GM23338 (cell line): ENCODE results near the gene DLG5. TPM values are rescaled to one million over a fixed set of nuclear protein-coding genes. Genes with fewer than 3 reads are reported as not detected.

Experiments
- ATAC-seq: fragments of 200-7000 bp; cut with Tn5 transposase; 3 replicates; pipeline ENCODE4 v1.9.1; 2020
- DNase-seq: peaks from one replicate; pipeline ENCODE4 v3.0.0-alpha.2; 2015; ENCODE audit warnings: low spot score
- H2AFZ ChIP-seq: fragments of 200-600 bp; sonication (generic); 2 replicates; pipeline ENCODE4 v1.8.0; 2016; ENCODE audit warnings: antibody characterized with exemption, mild to moderate bottlenecking, moderate library complexity
- H3F3A ChIP-seq: fragments of 200-600 bp; sonication (generic); replicated peaks from 2 replicates; pipeline ENCODE4 v1.8.0; 2017; ENCODE audit warnings: antibody characterized with exemption, mixed run types, low read depth
- H3K27ac ChIP-seq: fragments of 200-600 bp; sonication (generic); 2 replicates; pipeline ENCODE4 v1.6.1; 2016; ENCODE audit warnings: low read depth
- H3K27me3 ChIP-seq: fragments of 200-600 bp; sonication (generic); 2 replicates; pipeline ENCODE4 v1.8.0; 2016; ENCODE audit warnings: mild to moderate bottlenecking, mixed run types, moderate library complexity; ENCODE audit not compliant: insufficient read depth
- H3K36me3 ChIP-seq: fragments of 200-600 bp; sonication (generic); 2 replicates; pipeline ENCODE4 v1.8.0; 2016; ENCODE audit warnings: mild to moderate bottlenecking; ENCODE audit not compliant: insufficient read depth
- H3K4me1 ChIP-seq: fragments of 200-600 bp; sonication (generic); 2 replicates; pipeline ENCODE4 v1.8.0; 2016; ENCODE audit warnings: mild to moderate bottlenecking, moderate library complexity; ENCODE audit not compliant: insufficient read depth
- H3K4me2 ChIP-seq: fragments of 200-600 bp; sonication (generic); 2 replicates; pipeline ENCODE4 v1.7.1; 2017; ENCODE audit warnings: mixed run types
- H3K4me3 ChIP-seq: fragments of 200-600 bp; sonication (generic); 2 replicates; pipeline ENCODE4 v1.6.1; 2016; ENCODE audit warnings: mixed run types
- H3K79me2 ChIP-seq: fragments of 200-600 bp; sonication (generic); replicated peaks from 2 replicates; pipeline ENCODE4 v1.8.0; 2017; ENCODE audit warnings: mild to moderate bottlenecking; ENCODE audit not compliant: insufficient read depth
- H3K9me2 ChIP-seq: fragments of 200-600 bp; sonication (generic); 2 replicates; pipeline ENCODE4 v1.8.0; 2017; ENCODE audit not compliant: insufficient read depth
- H4K20me1 ChIP-seq: fragments of 200-600 bp; sonication (generic); replicated peaks from 2 replicates; pipeline ENCODE4 v1.8.0; 2017; ENCODE audit warnings: mild to moderate bottlenecking; ENCODE audit not compliant: insufficient read depth
- H3K27ac Mint-ChIP-seq: 2 replicates; pipeline ENCODE4 v1.8.0; 2020; ENCODE audit warnings: inconsistent platforms, mild to moderate bottlenecking, moderate library complexity, mixed read lengths
- H3K27me3 Mint-ChIP-seq: 3 replicates; pipeline ENCODE4 v1.8.0; 2022; ENCODE audit warnings: low read depth, mild to moderate bottlenecking, moderate library complexity, mixed read lengths, inconsistent platforms; ENCODE audit not compliant: insufficient read depth, poor library complexity
- H3K36me3 Mint-ChIP-seq: 3 replicates; pipeline ENCODE4 v1.8.0; 2021; ENCODE audit warnings: low read depth, mild to moderate bottlenecking, inconsistent platforms, moderate library complexity, mixed read lengths
- H3K4me1 Mint-ChIP-seq: 3 replicates; pipeline ENCODE4 v1.8.0; 2020; ENCODE audit warnings: mild to moderate bottlenecking, inconsistent platforms, mixed read lengths
- H3K4me3 Mint-ChIP-seq: 3 replicates; pipeline ENCODE4 v1.8.0; 2021; ENCODE audit warnings: moderate library complexity, mild to moderate bottlenecking, inconsistent platforms, mixed read lengths
- H3K9me3 Mint-ChIP-seq: 3 replicates; pipeline ENCODE4 v1.8.0; 2020; ENCODE audit warnings: moderate library complexity, mild to moderate bottlenecking, inconsistent platforms, mixed read lengths
- CREB1 ChIP-seq: fragments of 250-450 bp; sonication (Bioruptor Pico); IDR thresholded peaks from 2 replicates; pipeline ENCODE4 v1.5.0; 2020; ENCODE audit warnings: low read depth, mild to moderate bottlenecking, moderate library complexity
- EZH2 ChIP-seq: fragments of 200-600 bp; sonication (generic); IDR thresholded peaks from one replicate; pipeline ENCODE4 v1.8.0; 2017; ENCODE audit warnings: antibody characterized with exemption, mild to moderate bottlenecking, low read depth; ENCODE audit not compliant: unreplicated experiment
- EZH2phosphoT487 ChIP-seq: fragments of 200-600 bp; sonication (generic); IDR thresholded peaks from one replicate; pipeline ENCODE4 v1.8.1; 2018; ENCODE audit warnings: antibody characterized with exemption; ENCODE audit not compliant: unreplicated experiment
- JUNB ChIP-seq: IDR thresholded peaks from one replicate; pipeline ENCODE4 v1.6.1; 2016; ENCODE audit warnings: antibody characterized with exemption; ENCODE audit not compliant: unreplicated experiment
- NANOG ChIP-seq: IDR thresholded peaks from 2 replicates; pipeline ENCODE4 v1.6.1; 2016; ENCODE audit warnings: antibody characterized with exemption, borderline replicate concordance
- POLR2AphosphoS5 ChIP-seq: IDR thresholded peaks from 2 replicates; pipeline ENCODE4 v1.6.1; 2016; ENCODE audit warnings: antibody characterized with exemption, low read depth
- STAT1 ChIP-seq: IDR thresholded peaks from one replicate; pipeline ENCODE4 v1.6.1; 2016; ENCODE audit warnings: antibody characterized with exemption; ENCODE audit not compliant: unreplicated experiment
- ZNF114 ChIP-seq: fragments of 250-450 bp; sonication (Bioruptor Pico); IDR thresholded peaks from 2 replicates; pipeline ENCODE4 v1.5.0; 2020; ENCODE audit warnings: mild to moderate bottlenecking, moderate library complexity
- ZNF331 ChIP-seq: fragments of 250-450 bp; sonication (Bioruptor Pico); IDR thresholded peaks from 2 replicates; pipeline ENCODE4 v1.5.0; 2020; ENCODE audit warnings: low read depth, mild to moderate bottlenecking, moderate library complexity
- polyA plus RNA-seq: library from polyadenylated mRNA; unstranded; fragments of >200 nt; fragmentation: Nextera tagmentation; extraction: Ambion mirVana; gene quantifications from 2 replicates; pipeline ENCODE4 v1.2.1, GENCODE V29; 2016
- total RNA-seq: library from RNA; depleted of rRNA; stranded (reverse); fragments of >200 nt; shearing (Covaris generic); gene quantifications from 2 replicates; pipeline ENCODE4 v1.2.3, GENCODE V29; 2014
- TF ChIP-seq, protein P1 (sequence below): IDR thresholded peaks from 2 replicates; pipeline ENCODE4 v1.6.1; 2016; ENCODE audit warnings: antibody characterized with exemption
- TF ChIP-seq, protein P2 (sequence below): fragments of 250-450 bp; sonication (Bioruptor Pico); IDR thresholded peaks from 2 replicates; pipeline ENCODE4 v1.5.0; 2020; ENCODE audit warnings: mild to moderate bottlenecking, moderate library complexity
- TF ChIP-seq, protein P3 (sequence below): IDR thresholded peaks from one replicate; pipeline ENCODE4 v1.6.1; 2018; ENCODE audit warnings: antibody characterized with exemption; ENCODE audit not compliant: unreplicated experiment

Gene DLG5
- total and polyA plus RNA-seq, 2 experiments from 2014 or later, result 7.4 to 66.6 TPM

DNA sequence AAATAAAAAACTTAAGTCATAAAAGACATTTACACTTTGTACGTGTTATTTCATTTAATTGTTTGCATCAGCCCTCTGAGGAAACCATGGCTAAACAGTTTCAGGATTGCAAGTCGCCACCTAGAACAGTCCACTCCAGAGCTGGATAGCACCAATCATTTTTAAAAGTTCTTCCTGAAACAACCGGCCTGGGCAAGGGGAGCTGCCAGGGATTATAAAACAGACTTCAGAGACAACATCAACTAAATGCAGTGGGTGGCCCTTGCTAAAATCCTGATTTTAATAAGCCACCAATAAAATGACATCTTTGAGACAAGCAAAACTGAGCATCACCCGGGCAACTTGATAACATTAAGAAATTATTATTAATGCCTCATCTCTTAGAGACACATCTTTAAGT lies 13.5 kb downstream of the DLG5 start (continued):
- TF ChIP-seq ZNF331 (CRISPR knock-in tag) (no peak), EZH2phosphoT487 (no peak), NANOG (no peak)
- TF ChIP-seq, protein P1, sequence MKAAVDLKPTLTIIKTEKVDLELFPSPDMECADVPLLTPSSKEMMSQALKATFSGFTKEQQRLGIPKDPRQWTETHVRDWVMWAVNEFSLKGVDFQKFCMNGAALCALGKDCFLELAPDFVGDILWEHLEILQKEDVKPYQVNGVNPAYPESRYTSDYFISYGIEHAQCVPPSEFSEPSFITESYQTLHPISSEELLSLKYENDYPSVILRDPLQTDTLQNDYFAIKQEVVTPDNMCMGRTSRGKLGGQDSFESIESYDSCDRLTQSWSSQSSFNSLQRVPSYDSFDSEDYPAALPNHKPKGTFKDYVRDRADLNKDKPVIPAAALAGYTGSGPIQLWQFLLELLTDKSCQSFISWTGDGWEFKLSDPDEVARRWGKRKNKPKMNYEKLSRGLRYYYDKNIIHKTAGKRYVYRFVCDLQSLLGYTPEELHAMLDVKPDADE, result no peak

DNA sequence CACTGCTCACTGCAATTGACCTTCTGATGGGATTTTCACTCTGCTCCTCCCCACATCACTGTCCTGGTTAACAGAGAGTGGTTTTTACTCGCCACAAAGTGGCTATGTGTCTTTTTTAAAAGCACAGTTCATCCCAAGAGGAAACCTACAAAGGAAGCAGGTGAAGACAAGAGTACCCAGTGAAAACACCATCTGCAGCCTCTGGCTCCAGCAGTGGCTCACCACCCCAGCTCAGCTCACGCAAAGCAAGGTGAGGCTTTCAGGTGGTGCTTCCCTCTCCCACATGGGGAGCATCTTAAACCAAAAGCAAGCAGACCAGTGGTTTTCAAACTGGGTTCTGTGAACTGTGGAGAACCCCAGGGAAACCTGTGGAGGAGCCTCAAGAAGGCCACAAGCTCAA lies 14.0 kb downstream of the DLG5 start:
- ATAC-seq (no peak), DNase-seq (no peak)
- Histone ChIP-seq H3F3A (0 out of 2 replicates have a peak, but pooled peaks cover 3% of the 10 kb centered on the region), H3K36me3 (no peaks in the 10 kb centered on the region), H3K9me2 (no peaks in the 10 kb centered on the region), H3K4me1 (peaks cover 18% of the 10 kb centered on the region), H3K79me2 (peaks cover 100% of the 10 kb centered on the region), H2AFZ (no peak overlapping the region), H4K20me1 (peaks cover 28% of the 10 kb centered on the region), H3K27ac (peak overlapping the region; percentile 72; the same call in 1 of the 2 replicates), H3K27me3 (no peaks in the 10 kb centered on the region), H3K4me3 (no peak overlapping the region), H3K4me2 (no peak overlapping the region)
- peaks cover 33% of the 10 kb centered on the region for H3K4me1 Mint-ChIP-seq
- peaks cover 13% of the 10 kb centered on the region for H3K27me3 Mint-ChIP-seq
- peaks cover 5% of the 10 kb centered on the region; the same call in 2 of the 3 replicates for H3K36me3 Mint-ChIP-seq
- H3K4me3 Mint-ChIP-seq, result no peak overlapping the region
- TF ChIP-seq CREB1 (CRISPR knock-in tag) (no peak), STAT1 (no peak), EZH2phosphoT487 (no peak), NANOG (no peak), POLR2AphosphoS5 (no peak), ZNF331 (CRISPR knock-in tag) (no peak), EZH2 (no peak), ZNF114 (CRISPR knock-in tag) (no peak), JUNB (no peak)
- TF ChIP-seq, protein P2, sequence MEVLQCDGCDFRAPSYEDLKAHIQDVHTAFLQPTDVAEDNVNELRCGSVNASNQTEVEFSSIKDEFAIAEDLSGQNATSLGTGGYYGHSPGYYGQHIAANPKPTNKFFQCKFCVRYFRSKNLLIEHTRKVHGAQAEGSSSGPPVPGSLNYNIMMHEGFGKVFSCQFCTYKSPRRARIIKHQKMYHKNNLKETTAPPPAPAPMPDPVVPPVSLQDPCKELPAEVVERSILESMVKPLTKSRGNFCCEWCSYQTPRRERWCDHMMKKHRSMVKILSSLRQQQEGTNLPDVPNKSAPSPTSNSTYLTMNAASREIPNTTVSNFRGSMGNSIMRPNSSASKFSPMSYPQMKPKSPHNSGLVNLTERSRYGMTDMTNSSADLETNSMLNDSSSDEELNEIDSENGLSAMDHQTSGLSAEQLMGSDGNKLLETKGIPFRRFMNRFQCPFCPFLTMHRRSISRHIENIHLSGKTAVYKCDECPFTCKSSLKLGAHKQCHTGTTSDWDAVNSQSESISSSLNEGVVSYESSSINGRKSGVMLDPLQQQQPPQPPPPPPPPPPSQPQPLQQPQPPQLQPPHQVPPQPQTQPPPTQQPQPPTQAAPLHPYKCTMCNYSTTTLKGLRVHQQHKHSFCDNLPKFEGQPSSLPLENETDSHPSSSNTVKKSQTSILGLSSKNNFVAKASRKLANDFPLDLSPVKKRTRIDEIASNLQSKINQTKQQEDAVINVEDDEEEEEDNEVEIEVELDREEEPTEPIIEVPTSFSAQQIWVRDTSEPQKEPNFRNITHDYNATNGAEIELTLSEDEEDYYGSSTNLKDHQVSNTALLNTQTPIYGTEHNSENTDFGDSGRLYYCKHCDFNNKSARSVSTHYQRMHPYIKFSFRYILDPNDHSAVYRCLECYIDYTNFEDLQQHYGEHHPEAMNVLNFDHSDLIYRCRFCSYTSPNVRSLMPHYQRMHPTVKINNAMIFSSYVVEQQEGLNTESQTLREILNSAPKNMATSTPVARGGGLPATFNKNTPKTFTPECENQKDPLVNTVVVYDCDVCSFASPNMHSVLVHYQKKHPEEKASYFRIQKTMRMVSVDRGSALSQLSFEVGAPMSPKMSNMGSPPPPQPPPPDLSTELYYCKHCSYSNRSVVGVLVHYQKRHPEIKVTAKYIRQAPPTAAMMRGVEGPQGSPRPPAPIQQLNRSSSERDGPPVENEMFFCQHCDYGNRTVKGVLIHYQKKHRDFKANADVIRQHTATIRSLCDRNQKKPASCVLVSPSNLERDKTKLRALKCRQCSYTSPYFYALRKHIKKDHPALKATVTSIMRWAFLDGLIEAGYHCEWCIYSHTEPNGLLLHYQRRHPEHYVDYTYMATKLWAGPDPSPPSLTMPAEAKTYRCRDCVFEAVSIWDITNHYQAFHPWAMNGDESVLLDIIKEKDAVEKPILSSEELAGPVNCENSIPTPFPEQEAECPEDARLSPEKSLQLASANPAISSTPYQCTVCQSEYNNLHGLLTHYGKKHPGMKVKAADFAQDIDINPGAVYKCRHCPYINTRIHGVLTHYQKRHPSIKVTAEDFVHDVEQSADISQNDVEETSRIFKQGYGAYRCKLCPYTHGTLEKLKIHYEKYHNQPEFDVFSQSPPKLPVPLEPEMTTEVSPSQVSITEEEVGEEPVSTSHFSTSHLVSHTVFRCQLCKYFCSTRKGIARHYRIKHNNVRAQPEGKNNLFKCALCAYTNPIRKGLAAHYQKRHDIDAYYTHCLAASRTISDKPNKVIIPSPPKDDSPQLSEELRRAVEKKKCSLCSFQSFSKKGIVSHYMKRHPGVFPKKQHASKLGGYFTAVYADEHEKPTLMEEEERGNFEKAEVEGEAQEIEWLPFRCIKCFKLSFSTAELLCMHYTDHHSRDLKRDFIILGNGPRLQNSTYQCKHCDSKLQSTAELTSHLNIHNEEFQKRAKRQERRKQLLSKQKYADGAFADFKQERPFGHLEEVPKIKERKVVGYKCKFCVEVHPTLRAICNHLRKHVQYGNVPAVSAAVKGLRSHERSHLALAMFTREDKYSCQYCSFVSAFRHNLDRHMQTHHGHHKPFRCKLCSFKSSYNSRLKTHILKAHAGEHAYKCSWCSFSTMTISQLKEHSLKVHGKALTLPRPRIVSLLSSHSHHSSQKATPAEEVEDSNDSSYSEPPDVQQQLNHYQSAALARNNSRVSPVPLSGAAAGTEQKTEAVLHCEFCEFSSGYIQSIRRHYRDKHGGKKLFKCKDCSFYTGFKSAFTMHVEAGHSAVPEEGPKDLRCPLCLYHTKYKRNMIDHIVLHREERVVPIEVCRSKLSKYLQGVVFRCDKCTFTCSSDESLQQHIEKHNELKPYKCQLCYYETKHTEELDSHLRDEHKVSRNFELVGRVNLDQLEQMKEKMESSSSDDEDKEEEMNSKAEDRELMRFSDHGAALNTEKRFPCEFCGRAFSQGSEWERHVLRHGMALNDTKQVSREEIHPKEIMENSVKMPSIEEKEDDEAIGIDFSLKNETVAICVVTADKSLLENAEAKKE (CRISPR knock-in tag), result no peak
- TF ChIP-seq, protein P3, sequence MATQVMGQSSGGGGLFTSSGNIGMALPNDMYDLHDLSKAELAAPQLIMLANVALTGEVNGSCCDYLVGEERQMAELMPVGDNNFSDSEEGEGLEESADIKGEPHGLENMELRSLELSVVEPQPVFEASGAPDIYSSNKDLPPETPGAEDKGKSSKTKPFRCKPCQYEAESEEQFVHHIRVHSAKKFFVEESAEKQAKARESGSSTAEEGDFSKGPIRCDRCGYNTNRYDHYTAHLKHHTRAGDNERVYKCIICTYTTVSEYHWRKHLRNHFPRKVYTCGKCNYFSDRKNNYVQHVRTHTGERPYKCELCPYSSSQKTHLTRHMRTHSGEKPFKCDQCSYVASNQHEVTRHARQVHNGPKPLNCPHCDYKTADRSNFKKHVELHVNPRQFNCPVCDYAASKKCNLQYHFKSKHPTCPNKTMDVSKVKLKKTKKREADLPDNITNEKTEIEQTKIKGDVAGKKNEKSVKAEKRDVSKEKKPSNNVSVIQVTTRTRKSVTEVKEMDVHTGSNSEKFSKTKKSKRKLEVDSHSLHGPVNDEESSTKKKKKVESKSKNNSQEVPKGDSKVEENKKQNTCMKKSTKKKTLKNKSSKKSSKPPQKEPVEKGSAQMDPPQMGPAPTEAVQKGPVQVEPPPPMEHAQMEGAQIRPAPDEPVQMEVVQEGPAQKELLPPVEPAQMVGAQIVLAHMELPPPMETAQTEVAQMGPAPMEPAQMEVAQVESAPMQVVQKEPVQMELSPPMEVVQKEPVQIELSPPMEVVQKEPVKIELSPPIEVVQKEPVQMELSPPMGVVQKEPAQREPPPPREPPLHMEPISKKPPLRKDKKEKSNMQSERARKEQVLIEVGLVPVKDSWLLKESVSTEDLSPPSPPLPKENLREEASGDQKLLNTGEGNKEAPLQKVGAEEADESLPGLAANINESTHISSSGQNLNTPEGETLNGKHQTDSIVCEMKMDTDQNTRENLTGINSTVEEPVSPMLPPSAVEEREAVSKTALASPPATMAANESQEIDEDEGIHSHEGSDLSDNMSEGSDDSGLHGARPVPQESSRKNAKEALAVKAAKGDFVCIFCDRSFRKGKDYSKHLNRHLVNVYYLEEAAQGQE, result no peak
- TF ChIP-seq, protein P1, result no peak
- no peak overlapping the region for H3K27ac Mint-ChIP-seq
- H3K9me3 Mint-ChIP-seq, result no peaks in the 10 kb centered on the region
